ENCODE measurements around the gene HBD. TPM values are rescaled to one million over a fixed set of nuclear protein-coding genes. Genes with fewer than 3 reads are reported as not detected.

Gene HBD
- total RNA-seq, 2 experiments from 2014 or later: not detected

- H3K27ac ChIP-seq (ENCODE audit: low read depth, low read length, poor library complexity, severe bottlenecking): no peak overlapping the region
- intact Hi-C loops (cut with micrococcal nuclease; ENCODE audit: unreplicated experiment): no loop called here
- H3K9me3 ChIP-seq (ENCODE audit: low read length): no peaks in the 10 kb centered on the region
- no peaks in the 10 kb centered on the region for H3K9me2 ChIP-seq (ENCODE audit: insufficient read depth, low read length)
- TF ChIP-seq EZH2phosphoT487 (IDR thresholded peaks at IDR 0.05; ENCODE audit: borderline replicate concordance, low read depth, low read length): no peak
- no peak for TF ChIP-seq CTCF (conservative IDR thresholded peaks at IDR 0.05; ENCODE audit: low read length)
- H4K20me1 ChIP-seq (ENCODE audit: insufficient read depth, low read length): no peaks in the 10 kb centered on the region
- no peak overlapping the region for H2AFZ ChIP-seq (ENCODE audit: low read length)
- BruUV-seq (replicated peaks): no TSS peak
- DNase-seq (ENCODE audit: low spot score): no peak
- no peak overlapping the region for H3K4me2 ChIP-seq (ENCODE audit: low read length)
- POLR2A ChIA-PET: no interaction called here
- no peaks in the 10 kb centered on the region for H3K36me3 ChIP-seq (ENCODE audit: insufficient read depth, low read length)
- no peak overlapping the region for H3K4me3 ChIP-seq (ENCODE audit: low read depth, low read length, poor library complexity, severe bottlenecking)
- CTCF ChIA-PET (ENCODE audit: unreplicated experiment): no interaction called here
- H3K4me1 ChIP-seq (ENCODE audit: insufficient read depth, low read length, poor library complexity, severe bottlenecking): no peaks in the 10 kb centered on the region
- no peaks in the 10 kb centered on the region for H3K79me2 ChIP-seq (ENCODE audit: insufficient read depth, low read depth, low read length)
Observed at GRCh38 chr11:5210376-5210885, 23.9 kb downstream of the HBD start.

GRCh38 chr11:5204787-5205186, 29.5 kb downstream of the HBD start:
- Histone ChIP-seq H2AFZ (ENCODE audit: low read length) (no peak overlapping the region), H3K9me2 (ENCODE audit: insufficient read depth, low read length) (no peaks in the 10 kb centered on the region), H3K27ac (ENCODE audit: low read depth, low read length, poor library complexity, severe bottlenecking) (no peak overlapping the region), H3K9me3 (ENCODE audit: low read length) (no peaks in the 10 kb centered on the region), H4K20me1 (ENCODE audit: insufficient read depth, low read length) (no peaks in the 10 kb centered on the region), H3K4me3 (ENCODE audit: low read depth, low read length, poor library complexity, severe bottlenecking) (no peak overlapping the region), H3K36me3 (ENCODE audit: insufficient read depth, low read length) (no peaks in the 10 kb centered on the region), H3K4me1 (ENCODE audit: insufficient read depth, low read length, poor library complexity, severe bottlenecking) (no peaks in the 10 kb centered on the region), H3K4me2 (ENCODE audit: low read length) (no peak overlapping the region), H3K79me2 (ENCODE audit: insufficient read depth, low read depth, low read length) (no peaks in the 10 kb centered on the region)
- intact Hi-C loops (cut with micrococcal nuclease; ENCODE audit: unreplicated experiment): no loop called here
- ChIA-PET POLR2A (no interaction called here), CTCF (ENCODE audit: unreplicated experiment) (no interaction called here)
- BruUV-seq (replicated peaks): no TSS peak
- no peak for TF ChIP-seq EZH2phosphoT487 (IDR thresholded peaks at IDR 0.05; ENCODE audit: borderline replicate concordance, low read depth, low read length)
- peak; percentile 53 for TF ChIP-seq CTCF (conservative IDR thresholded peaks at IDR 0.05; ENCODE audit: low read length)
- peak; percentile 7 for DNase-seq (ENCODE audit: low spot score)

- TF ChIP-seq EZH2phosphoT487 (IDR thresholded peaks at IDR 0.05; ENCODE audit: borderline replicate concordance, low read depth, low read length) (no peak), CTCF (conservative IDR thresholded peaks at IDR 0.05; ENCODE audit: low read length) (no peak)
- CTCF ChIA-PET (ENCODE audit: unreplicated experiment): no interaction called here
Observed at GRCh38 chr11:5203366-5203765, 30.9 kb downstream of the HBD start.

More at GRCh38 chr11:5203366-5203765, 30.9 kb downstream of the HBD start:
- no TSS peak for BruUV-seq (replicated peaks)
- H3K9me2 ChIP-seq (ENCODE audit: insufficient read depth, low read length): no peaks in the 10 kb centered on the region
- H4K20me1 ChIP-seq (ENCODE audit: insufficient read depth, low read length): no peaks in the 10 kb centered on the region
- DNase-seq (ENCODE audit: low spot score): no peak
- no peaks in the 10 kb centered on the region for H3K79me2 ChIP-seq (ENCODE audit: insufficient read depth, low read depth, low read length)
- no peaks in the 10 kb centered on the region for H3K36me3 ChIP-seq (ENCODE audit: insufficient read depth, low read length)
- no peaks in the 10 kb centered on the region for H3K4me1 ChIP-seq (ENCODE audit: insufficient read depth, low read length, poor library complexity, severe bottlenecking)
- H2AFZ ChIP-seq (ENCODE audit: low read length): no peak overlapping the region
- H3K4me2 ChIP-seq (ENCODE audit: low read length): no peak overlapping the region
- no peak overlapping the region for H3K27ac ChIP-seq (ENCODE audit: low read depth, low read length, poor library complexity, severe bottlenecking)
- H3K4me3 ChIP-seq (ENCODE audit: low read depth, low read length, poor library complexity, severe bottlenecking): no peak overlapping the region
- POLR2A ChIA-PET: no interaction called here
- H3K9me3 ChIP-seq (ENCODE audit: low read length): no peaks in the 10 kb centered on the region
- intact Hi-C loops (cut with micrococcal nuclease; ENCODE audit: unreplicated experiment): no loop called here

Measured in OCI-LY7 (cell line).